Heart left ventricle (tissue), 13 donors: ENCODE results near the gene NKAIN2.

Experiments used
- CTCF ChIP-seq, 12 donors: fragments of 200-600 bp; sonication (generic) in 4 of 12; IDR thresholded peaks; one replicate each; pipeline versions ENCODE4 v1.5.0 to v1.8.0; 2018 to 2022; ENCODE audit warnings: antibody characterized with exemption in 12 of 12, mild to moderate bottlenecking in 5 of 12
- POLR2A ChIP-seq, 2 donors: fragments of 450-650 bp; IDR thresholded peaks; one replicate each; pipeline ENCODE4 v1.6.1; 2017; ENCODE audit warnings: antibody characterized with exemption in 2 of 2, mild to moderate bottlenecking in 2 of 2, moderate library complexity in 2 of 2
- donor health status: ischemic (EF 13 %, LVEDD 7.1; RV severe dilation, severe dysfunction).
- donor health status: DM: no; HTN: yes; CAD: no.
- donor health status: DM: no; HTN: no; CAD: no.
- donor health status: ischemic (EF 25% LVEDD 6.9; RV normal size, moderate dysfunction).
- donor health status: ischemic (EF 25% LVEDD 5.7; RV mildly dilated, moderate dysfunction).
- donor health status: ischemic (EF 35%, LVEDD 5.7; RV mildly dilated, moderate dysfunction).
- donor health status: nonischemic (EF 11% LVEDD 7.7; RV severe dilation, severe dysfunction).
- donor health status: DM: yes; HTN: yes; CAD: no.
- donor health status: PGD.
- donor health status: ischemic (EF 29% LVEDD 5.4; RV normal size, mild dysfunction).
- donor health status: nonischemic (EF 23%, LVEDD 6.1; RV moderate dilation, normal function).

DNA sequence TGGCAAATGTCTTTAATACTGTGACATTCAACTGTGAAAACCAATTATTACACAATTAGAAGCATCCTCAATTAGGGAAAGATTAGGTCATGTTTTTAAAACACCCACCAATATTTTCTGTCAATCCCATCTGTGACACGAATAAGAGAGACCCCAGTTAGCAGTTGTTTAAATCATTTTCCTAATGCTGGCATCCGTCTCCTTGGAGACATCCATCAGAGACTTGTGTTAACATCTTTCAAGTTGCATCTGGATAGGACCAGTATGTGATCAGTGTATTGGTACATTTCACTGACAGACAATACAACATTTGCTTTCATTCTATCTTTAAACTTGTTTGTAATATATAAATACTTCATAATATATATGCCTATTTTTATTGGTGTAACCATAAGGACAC, 737.9 kb downstream of the NKAIN2 start:
- TF ChIP-seq CTCF (IDR thresholded peaks at IDR 0.05) (no peak), POLR2A (IDR thresholded peaks at IDR 0.05) (no peak)
